GM21825 (cell line): ENCODE measurements around the gene OSGIN1.

Experiments used
- ATAC-seq: cut with Tn5 transposase; IDR thresholded peaks from one replicate; pipeline ENCODE4 v1.9.1; 2021; ENCODE audit warnings: mild to moderate bottlenecking, moderate library complexity; ENCODE audit not compliant: unreplicated experiment

OSGIN1 gene

DNA sequence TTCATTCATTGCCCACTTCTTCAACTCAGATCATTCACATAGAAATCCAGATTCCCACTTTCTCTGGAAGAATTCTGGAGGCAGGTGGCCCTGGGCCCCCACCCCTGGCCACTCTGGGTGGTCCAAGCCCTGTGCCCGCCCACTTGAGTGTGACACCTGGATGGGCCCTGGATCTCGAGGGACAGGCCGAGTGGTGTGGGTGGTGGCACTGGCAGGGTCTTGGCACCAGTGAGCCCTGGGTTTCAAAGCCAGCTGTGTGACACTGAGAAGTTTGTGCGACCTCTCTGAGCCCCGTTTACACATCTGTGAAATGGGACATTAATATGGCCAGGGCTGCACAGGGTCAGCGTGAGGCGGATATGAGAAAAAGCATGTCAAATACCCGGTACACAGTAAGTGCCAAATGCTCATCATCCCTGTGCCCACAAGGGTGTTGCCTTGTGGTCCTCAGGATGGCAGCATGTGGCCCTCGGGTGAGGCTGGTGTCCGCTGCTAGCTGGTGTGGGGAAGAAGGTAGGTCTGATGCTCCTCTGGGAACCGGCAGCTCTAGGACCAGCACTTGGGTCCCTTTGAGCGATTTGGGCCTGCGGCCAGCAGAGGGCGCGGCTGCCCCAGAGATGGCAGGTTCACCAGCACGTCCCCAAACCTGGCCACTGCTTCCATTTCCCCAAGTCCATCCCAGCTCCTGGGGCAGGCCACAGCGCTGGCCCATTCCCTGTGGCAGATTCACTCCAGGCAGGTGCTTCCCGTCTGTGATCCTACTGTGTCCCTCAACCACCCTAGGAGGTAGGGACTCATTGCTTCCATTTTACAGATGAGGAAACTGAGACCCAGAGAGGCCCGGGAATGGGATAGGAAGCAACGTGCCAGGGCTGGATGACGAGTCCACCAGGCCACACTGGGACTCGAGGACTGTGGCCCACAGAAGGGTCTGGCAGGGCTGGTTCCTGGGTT is 3.6 kb downstream of the OSGIN1 start:
- no peak for ATAC-seq

DNA sequence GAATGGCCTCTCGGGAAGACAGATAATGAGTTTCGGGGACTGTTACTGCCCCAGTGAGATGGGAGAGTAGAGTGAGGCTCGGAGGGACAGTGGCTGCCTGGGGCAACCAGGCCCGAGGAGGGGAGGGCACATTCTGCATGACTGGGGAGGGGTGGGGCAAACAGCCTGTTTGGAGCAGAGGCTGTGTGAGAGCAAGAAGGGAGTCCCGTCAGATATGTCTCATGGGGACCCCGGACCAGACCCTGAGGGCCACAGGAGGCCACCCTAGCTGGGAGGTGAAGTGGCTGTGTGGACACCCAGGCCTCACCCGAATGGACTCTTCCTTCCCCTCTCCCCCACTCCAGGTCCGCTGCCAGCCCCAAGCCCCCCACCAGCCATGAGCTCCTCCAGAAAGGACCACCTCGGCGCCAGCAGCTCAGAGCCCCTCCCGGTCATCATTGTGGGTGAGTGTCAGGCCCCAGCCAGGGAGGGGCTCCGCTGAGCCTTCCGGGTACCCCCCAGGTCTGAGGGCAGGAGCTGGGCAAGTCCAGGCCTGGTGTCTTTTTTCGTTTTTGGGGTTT is 4.3 kb downstream of the OSGIN1 start:
- ATAC-seq, result no peak

DNA sequence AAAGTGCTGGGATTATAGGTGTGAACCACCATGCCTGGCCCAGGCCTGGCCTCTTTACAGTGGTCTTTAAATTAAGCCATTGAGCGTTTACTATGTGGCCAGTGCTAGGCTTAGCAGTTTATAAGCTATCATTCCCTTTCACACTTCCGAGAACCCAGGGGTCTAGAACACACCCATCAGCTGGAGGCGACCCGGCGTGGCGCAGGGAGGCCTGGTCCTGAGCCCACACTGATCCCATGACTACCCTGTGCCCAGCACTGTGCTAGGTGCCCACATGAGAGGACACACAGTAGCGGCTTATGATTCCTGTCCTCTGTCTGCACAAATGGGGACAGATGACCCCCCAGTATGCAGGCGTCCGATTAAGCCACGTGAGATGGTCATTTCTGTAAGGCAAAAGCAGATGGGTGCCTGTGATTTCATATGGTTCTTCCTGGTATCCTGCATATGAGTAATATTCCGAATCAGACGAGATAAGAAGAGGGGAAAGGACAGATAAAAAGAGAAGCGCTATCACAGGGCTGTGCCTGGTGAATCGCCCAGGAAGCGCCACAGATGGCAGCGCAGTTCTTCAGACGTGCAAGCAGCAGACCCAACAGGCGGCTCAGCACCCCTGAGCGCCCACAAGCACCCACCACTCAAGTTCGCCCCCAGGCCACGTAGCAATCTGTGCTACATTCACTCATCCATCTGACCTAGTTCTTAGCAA is 5.3 kb downstream of the OSGIN1 start:
- no peak for ATAC-seq

DNA sequence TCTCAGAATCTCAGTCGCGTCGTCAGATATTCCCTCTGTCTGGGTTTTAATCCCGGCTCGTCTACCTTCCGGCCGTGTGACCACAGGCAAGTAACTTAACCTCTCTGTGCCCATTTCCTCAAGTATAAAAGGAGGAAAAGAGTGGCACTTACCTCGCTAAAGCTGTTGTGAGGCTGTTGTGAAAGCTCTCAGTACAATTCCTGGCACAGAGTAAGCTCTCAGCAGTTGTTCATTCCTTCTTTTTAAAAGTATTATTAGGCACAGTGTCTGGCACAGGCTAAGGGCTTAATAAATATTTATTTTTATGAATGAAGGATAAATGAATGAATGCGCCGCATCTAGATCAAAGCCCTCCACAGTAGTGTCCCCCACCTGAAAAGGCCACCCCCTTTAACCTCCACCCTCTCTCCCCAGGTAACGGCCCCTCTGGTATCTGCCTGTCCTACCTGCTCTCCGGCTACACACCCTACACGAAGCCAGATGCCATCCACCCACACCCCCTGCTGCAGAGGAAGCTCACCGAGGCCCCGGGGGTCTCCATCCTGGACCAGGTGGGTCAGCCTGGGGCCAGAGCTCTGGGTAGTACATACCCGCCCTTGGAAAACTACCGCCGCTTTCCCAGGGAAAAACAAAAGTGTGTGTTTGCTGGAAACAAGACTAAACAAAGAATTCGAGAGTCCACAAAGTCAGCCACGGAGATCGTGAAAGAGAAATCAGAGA is 6.0 kb downstream of the OSGIN1 start:
- ATAC-seq, result no peak

DNA sequence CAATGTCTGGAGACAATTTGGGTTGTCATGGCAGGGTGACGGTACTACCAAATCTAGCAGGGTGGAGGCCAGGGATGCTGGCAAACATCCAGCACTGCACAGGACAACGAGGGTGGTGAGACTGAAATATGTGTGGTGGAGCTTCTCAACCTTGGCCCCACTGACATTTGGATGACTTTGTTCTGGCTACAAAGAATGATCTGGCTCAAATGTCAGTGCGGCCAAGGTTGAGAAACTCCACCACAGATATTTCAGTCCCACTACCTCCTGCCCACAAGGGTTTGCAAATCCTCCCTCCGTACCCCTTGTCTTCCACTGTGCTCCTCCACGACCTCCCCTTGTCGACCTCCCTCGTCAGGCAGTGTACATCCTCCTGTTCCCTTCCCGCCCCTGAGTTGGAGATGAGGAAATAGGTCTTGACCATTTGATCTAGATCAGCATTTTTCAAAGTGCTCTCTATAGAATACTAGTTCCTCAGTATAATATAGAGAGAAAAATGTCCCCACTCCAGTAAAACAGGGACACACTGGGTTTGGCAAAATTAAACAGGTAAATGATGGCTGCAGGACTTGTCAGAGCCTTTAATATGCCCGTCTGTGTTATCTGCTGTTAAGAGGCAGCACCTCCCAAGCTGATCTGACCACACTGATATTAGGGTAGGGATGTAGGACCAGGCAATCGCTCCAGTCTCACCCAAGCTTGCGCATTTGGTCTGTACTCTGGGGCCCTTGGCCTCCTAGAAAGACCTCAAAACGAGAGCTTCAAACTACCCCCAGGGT is 6.8 kb downstream of the OSGIN1 start:
- ATAC-seq, result no peak

DNA sequence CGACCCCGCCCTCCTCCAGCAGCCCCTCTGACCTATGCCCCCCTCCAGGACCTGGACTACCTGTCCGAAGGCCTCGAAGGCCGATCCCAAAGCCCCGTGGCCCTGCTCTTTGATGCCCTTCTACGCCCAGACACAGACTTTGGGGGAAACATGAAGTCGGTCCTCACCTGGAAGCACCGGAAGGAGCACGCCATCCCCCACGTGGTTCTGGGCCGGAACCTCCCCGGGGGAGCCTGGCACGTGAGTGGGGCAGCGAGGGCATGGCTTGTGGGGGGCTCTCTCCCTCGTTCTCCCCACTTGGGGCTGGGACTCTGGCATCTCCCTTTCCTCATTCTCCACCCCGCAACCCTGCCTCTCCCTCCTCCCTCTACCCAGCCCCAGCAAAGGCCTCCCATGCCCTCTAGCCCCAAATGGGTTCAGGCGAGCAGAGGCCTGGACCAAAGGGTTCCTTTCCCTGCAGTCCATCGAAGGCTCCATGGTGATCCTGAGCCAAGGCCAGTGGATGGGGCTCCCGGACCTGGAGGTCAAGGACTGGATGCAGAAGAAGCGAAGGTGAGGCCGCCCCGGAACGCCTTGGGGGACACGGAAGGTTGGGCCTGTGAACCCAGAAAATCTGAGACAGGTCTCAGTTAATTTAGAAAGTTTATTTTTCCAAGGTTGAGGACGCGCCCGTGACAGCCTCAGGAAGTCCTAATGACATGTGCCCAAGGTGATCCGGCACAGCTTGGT is 7.6 kb downstream of the OSGIN1 start:
- ATAC-seq, result no peak

DNA sequence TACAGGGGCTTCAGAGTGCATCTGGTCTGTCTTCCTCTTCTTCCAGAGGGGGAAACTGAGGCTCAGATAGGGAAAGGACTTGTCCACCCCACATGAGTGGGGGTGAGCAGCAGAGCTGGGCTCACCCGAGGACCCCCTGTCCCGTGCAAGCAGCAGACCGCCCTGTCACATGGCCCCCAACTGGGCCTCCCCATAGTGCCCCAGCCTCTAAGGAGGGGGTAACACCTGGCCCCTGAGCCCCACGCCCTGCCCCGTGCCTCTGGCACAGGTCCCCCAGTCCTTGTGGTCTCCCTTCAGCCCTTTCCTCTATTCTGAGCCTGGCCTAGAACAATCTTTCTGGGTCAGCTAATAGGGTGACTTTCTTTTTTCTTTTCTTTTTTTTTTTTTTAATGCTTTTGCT is 8.6 kb downstream of the OSGIN1 start:
- ATAC-seq, result no peak

DNA sequence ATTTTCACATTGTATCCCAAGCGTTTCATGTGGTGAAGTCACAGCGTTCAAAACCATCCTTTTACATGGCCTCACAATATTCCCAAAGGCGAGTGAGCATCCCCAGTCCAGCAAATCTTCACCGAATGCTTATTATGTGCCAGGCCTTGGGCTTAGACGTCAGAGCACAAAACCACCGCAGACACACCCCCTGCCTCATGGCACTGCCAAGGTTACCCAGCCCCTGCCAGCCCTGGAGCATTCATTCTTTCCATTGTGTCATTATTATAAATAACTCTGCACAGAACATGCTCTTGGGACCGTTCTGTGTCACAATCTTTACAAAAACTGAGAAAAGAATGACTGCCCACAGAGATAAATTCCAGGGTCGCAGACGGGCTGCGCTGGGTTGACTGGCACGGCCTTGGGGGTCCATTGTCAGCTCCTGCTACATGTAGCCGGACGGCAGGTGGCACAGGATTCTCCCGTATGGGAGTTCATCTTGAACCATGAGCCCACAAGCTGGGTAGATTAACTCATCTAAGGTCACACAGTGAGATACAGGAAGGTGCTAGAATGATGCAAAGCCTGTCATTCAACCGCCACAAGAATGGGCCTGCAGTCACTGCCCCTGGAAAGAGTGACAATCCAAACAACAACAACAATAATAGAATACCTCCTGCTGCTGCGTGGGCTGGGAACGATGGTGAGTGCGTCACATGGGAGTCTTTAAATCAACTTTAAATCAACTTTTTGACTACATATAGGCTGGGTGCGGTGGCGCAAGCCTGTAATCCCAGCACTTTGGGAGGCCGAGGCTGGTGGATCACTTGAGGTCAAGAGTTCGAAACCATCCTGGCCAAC is 10.5 kb downstream of the OSGIN1 start:
- ATAC-seq, result no peak

DNA sequence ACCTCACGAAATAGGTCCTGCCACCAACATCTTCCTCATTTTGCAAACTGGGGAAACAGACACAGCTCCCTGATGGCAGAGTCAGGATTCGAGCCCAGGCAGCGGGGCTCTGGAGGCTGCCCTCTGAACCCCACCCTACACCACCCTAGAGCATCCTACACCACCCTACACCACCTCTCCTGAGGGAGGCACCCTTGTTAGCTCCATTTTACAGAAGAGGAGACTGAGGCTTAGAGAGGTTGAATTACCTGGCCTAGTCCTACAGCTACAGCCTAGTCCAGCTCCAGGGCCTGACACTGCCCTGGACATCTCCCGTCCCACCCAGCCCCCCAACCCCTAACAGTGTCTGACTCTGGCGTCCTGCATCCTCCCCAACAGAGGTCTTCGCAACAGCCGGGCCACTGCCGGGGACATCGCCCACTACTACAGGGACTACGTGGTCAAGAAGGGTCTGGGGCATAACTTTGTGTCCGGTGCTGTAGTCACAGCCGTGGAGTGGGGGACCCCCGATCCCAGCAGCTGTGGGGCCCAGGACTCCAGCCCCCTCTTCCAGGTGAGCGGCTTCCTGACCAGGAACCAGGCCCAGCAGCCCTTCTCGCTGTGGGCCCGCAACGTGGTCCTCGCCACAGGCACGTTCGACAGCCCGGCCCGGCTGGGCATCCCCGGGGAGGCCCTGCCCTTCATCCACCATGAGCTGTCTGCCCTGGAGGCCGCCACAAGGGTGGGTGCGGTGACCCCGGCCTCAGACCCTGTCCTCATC is 11.8 kb downstream of the OSGIN1 start:
- ATAC-seq, result no peak

DNA sequence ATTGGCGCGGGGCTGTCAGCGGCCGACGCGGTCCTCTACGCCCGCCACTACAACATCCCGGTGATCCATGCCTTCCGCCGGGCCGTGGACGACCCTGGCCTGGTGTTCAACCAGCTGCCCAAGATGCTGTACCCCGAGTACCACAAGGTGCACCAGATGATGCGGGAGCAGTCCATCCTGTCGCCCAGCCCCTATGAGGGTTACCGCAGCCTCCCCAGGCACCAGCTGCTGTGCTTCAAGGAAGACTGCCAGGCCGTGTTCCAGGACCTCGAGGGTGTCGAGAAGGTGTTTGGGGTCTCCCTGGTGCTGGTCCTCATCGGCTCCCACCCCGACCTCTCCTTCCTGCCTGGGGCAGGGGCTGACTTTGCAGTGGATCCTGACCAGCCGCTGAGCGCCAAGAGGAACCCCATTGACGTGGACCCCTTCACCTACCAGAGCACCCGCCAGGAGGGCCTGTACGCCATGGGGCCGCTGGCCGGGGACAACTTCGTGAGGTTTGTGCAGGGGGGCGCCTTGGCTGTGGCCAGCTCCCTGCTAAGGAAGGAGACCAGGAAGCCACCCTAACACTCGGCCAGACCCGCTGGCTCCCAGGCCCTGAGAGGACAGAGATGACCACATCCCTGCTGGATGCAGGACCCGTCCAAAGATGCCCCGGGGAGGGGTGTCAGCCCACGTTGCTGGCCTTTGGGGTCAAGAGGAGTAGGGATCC is 12.6 kb downstream of the OSGIN1 start:
- ATAC-seq, result no peak

DNA sequence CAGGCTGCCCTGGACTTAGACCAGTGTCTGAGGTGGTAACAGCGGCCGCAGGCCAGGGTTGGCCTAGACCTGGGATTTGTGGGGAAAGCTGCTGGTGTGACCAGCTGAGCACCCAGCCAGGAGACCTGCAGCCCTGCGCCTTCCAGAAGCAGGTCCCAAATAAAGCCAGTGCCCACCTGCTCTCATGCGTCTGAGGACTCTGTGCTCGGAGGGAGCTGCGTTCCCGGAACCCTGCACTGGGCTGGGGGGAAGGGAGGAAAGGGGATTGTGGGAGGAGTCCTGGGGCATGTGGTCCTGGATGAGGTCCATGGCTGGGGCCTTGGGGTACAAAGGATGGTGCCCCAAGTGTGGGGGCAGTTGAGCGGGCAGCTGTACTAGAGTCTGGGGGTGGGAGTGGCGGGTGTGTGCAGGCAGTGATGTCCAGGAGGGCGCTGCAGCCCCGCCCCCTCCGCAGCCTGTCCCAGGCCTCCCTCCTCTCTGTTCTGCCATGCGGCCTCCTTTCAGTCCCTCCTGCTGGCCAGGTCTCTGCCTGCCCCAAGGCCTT is 13.2 kb downstream of the OSGIN1 start:
- ATAC-seq, result no peak

DNA sequence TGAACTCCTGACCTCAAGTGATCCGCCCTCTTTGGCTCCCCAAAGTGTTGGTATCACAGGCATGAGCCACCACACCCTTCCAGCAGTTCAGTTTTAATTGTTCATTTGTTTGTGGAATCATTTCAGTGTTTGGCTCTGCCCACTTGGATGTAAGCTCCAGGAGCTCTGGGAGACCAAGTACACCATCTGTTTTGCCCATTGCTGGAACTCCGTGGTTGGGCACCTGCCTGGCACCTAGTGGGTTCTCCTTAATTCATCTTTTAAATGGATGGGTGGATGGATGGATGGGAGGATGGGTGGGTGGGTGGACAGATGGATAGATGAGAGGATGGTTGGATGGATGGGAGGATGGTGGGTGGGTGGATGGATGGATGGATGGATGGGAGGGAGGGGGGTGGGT is 14.1 kb downstream of the OSGIN1 start:
- ATAC-seq, result no peak

DNA sequence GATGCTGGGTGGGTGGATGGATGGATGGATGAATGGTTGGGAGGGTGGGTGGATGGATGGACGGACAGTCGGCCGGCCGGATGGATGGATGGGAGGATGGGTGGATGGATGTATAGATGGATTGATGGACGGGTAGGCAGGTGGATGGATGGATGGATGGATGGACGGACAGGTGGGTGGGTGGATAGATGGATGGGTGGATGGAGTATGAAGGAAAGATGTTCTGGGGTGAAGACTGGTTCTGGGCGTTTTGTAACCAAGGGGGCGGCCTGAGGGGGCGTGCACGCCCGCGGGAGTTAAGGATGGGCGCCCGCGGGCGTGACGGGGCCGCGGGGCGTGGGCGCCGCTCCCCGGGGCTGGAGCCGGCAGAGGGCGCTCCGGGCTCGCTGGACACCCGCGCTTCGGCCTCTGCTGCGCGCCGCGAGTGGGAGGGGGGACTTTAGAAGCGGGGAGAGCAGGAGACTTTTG is 14.8 kb downstream of the OSGIN1 start, which contains the start of gene NECAB2:
Gene NECAB2 (plus strand): TSS at position 407 of the 468 bp plus-strand sequence. CDS start 405 bp downstream, outside the sequence.
- no peak for ATAC-seq

DNA sequence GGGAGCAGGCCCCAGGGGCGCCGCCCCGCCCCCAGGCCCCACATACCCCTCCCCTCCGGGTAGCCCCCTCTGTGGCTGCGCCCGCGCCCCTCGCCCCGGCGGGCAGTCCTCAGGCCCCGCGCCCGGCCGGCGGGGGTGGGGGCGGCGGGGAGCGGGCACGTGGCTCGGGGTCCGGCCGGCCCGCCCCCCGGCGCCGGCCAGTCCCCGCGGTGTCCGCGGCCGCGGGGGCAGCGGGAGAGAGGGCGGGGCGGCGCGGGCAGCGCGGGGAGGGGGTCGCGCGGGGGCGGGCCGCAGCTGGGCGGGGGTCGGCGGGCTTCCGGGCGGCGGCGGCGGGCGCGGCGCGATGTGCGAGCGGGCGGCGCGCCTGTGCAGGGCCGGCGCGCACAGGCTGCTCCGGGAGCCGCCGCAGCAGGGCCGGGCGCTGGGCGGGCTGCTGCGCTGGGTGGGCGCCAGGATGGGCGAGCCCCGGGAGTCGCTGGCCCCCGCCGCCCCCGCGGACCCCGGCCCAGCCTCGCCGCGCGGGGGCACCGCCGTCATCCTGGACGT is 15.3 kb downstream of the OSGIN1 start:
- no peak for ATAC-seq

DNA sequence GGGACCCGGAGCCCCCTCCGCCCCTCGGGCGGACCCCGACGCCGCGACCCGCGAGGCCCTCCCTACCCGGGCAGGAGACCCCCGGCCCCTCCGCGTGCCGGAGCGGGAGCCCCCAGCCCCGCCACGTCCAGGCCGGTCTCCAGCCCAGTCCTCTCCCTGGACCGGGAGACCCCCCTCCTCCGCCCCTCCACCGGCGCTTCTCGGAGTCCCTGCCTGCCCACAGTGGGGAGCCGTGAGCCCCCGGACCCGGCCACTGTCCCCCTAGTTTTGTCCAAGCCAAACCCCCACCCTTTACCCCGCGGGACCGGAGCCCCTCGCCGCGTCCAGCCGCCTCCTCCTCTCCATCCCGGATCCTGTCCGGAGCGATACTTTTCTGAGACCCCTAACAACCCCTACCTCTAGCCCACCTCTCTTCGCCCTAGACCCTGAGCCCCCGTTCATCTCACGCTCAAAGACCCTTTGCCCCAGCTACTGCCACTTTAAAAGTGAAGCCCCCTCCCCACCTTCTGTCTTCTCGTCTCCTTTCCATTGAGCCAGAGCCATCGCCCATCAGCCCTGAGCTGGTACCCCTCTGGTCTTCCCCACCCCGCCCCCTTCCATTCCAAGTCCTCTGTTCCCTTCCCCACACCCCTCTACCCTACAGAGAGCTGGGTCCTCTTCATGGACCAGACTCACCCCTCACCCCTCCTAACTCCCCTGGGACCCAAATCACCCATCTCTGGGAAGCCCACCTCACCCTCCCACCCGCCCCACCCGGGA is 16.0 kb downstream of the OSGIN1 start:
- ATAC-seq, result no peak
